Activated CD4-positive, alpha-beta T cell treated with anti-CD3 and anti-CD28 coated beads for 24 hours (primary cell): ENCODE results near the gene C15orf61.

Source experiments
- DNase-seq, 2 donors: peaks; one replicate each; pipeline ENCODE4 v3.0.0-alpha.2; 2020; ENCODE audit warnings: low read depth in 2 of 2

The C15orf61 gene

DNA sequence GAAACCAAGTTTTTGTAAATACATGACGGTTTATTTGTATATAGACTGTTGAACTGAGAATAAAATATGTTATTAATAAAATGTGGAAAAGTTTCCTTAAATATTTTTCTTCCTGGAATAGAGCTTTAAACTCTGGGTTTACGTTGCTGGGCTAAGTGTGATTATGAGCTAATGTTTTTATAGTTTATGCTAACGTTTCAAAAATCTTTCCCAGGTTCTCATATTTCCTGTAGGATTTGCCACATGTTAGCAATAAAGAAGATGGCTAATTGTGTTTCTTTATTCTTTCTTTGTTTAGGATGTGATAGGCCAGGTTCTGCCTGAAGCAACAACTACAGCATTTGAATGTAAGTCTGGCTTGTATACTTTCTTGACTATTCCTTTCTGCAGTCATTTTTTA, 28.8 kb downstream of the C15orf61 start:
- no peak for DNase-seq

DNA sequence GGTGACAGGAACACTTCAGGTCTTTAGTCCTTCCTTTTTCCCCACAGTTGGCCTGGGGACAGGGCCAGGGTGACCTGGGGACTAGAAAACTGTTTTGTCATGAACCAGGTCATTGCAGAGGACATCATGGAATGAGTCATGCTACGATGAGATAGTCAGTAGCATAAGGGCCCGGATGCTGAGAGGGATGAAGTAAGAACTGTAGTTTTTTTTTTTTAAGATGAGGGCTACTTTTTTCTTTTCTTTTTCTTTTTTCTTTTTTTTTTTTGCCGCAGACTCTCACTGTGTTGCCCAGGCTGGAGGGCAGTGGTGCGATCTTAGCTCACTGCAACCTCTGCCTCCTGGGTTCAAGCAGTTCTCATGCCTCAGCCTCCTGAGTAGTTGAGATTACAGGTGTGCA, 29.6 kb downstream of the C15orf61 start:
- no peak for DNase-seq

GRCh38 chr15:67551207-67551743, 30.3 kb downstream of the C15orf61 start:
- no peak for DNase-seq

- DNase-seq: no peak
These were observed 33.6 kb downstream of the C15orf61 start for GRCh38 chr15:67554580-67554979.

- no peak for DNase-seq
These were observed 36.1 kb downstream of the C15orf61 start for GRCh38 chr15:67556976-67557570.

GRCh38 chr15:67558502-67558901, 37.6 kb downstream of the C15orf61 start:
- DNase-seq: no peak

DNA sequence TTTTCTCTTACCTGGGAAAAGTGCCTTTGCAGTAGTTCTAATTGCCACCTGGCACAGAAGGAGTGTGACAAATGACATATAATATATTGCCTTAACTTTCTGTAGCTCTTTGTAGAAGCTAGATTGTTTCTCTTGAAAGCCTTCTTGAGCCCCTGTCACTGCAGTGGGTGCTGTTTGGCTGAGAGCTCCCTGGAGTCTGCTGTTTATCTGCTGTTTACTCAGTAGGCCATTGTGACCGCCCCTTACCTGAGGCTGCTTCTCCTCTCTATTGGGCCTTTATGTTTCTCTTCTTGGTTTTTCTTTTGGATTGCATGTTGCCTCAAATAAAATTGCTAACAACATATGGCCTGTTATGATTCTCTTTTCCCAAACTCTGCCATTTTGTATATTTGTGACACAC, 38.2 kb downstream of the C15orf61 start:
- no peak for DNase-seq

GRCh38 chr15:67559576-67559975, 38.6 kb downstream of the C15orf61 start:
- DNase-seq: no peak

GRCh38 chr15:67560320-67560719, 39.4 kb downstream of the C15orf61 start:
- DNase-seq: no peak

GRCh38 chr15:67563092-67563491, 42.2 kb downstream of the C15orf61 start:
- DNase-seq: no peak

DNA sequence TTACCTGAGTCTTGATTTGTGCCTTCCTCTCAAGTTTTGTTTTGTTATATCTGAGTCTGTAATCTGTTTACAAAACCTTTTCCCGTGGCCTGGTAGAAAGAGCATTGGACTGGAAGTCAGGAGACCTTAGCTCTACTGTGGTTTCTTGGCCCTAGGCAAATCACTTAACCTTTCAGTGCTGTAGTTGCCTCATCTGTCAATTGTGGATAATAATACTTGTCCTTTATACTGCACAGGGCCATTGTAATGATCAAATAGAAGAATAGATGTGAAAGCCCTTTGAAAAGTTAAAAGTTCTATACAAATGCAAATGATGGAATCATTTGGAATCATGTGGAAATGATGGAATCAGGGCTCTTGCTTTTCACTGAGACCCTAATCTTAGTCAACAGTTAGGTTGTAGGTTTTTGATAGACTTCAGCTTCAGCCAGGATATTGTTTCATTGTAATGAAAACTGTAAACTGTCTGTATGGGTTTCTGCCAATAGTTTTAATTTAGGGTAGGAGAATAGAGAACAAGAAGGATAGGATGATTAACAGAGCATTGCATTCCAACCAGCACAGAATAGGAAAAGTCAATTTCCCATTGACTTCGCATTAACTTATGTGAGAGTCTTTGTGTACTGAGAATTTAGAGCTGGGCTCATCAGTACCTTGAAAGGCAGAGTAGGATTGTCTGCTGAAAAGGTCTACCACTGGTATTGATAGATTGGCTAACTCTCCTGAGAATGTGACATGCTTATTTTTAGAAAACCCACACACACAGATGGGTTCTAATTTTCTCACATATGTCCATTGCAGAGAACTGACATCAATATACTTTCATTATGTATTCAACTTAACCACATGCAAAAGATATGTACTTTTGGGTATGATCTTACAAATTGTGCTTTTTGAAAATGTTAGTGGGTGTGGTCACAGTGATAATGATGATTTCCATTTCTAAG, 43.4 kb downstream of the C15orf61 start:
- no peak for DNase-seq

GRCh38 chr15:67564968-67565345, 44.0 kb downstream of the C15orf61 start:
- no peak for DNase-seq

DNA sequence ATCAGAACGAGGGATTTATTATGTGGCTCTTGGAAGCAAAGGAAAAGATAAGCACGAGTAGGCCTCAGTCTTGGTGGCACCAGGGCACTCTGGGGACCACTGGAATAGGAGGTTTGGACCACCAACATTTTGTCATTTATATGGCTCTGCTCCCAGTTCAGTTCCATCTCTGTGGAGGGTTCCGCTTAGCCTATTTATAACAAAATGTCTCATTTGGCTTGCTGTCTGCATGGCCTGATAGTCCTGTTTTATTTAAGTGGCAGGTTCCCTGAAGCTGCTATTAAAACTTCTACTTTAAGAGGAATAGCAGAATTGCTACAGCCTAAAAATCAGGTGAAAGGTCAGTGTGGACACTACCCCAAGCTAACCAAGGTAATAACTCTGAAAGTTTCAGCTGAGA, 48.7 kb downstream of the C15orf61 start:
- no peak for DNase-seq

DNA sequence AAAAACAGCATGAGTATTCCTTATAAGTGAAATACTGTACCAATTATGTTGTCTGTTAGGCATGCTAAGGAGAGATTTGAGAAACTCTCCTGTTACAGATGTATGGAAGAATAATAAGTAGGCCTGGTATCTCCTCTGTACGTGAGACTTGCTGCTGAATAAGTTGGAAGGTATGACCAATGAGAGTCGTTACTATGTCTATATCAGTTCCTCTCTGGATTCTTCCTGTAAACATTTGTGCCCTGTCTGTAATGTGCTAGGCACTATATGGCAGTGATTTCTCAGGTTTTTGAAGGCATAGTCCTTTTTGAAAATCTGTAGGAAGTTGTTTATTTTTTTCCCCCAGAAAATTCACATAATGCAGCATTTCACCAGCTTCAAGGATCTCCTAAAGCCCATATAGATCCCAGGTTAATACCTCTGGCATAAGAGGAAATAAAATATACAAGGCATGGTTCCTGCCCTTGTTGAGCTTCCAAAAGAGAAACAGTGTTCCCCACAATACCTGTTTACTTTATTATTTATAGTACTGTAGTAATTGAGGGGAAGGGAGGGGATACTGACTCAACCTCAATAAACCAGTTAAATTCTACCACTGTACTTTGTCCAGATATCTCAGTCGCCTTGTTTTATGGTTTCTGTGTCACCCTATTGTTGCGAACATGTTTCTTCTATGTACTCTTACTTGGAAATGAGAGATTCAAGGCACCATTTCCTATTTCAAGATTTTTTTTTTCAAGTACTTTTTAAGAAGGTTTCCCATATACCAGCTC, 50.1 kb downstream of the C15orf61 start:
- DNase-seq: no peak

GRCh38 chr15:67571648-67572415, 50.9 kb downstream of the C15orf61 start:
- DNase-seq: no peak

- no peak for DNase-seq
These were observed 52.3 kb downstream of the C15orf61 start for GRCh38 chr15:67573194-67573593.

DNA sequence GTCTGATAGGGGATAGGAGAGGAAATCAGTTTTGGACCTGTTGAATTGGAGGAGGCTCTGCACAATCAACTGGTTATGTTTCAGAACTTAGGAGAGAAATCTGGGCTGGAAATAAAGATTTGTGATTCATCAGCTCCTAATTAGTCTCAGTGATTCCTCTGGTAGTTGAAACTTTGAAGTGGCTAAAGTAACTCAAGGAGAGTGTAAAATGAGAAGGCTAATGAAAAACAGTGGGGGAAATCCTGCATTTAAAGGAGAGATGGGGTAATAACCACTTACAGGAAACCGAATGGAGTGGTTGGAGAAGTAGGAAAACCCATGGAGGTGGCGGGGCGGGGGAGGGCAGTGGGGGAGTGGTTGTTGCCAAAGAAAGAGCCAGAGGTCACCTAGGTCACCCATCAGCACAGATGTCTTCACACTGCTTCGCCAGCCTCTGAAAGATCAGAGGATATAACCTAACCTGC, 54.1 kb downstream of the C15orf61 start:
- DNase-seq: no peak

GRCh38 chr15:67578020-67578600, 57.2 kb downstream of the C15orf61 start:
- DNase-seq: no peak

DNA sequence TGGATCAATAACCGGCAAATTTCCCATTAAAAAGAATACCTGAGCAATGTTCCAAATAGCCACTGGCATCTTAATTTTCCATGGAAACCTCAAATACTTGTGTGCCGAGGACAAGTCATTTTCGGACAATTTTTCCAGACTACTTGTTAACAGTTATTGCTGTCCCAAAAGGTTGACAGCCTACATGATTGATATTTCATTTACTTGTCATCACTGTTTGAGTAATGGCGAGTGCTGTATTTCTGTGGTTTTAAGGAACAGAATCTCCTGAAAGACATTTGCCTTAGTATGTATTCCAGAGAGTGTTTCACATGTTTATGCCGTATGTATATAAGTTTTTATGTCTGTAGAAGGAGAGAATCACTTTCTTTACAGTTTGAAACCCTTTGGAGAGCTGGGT, 58.2 kb downstream of the C15orf61 start:
- no peak for DNase-seq
